ENCODE measurements around the gene RSPH6A. TPM values are rescaled to one million over a fixed set of nuclear protein-coding genes. Genes with fewer than 3 reads are reported as not detected.
"Not testable (repeated sequence)": the region's sequence is repeated elsewhere in the genome, so short reads cannot be mapped to it uniquely, and the experiment has no call there.

RSPH6A gene
- total RNA-seq, 3 donors from 2014 or later, result 0.15 to 0.33 (median 0.26) TPM

DNA sequence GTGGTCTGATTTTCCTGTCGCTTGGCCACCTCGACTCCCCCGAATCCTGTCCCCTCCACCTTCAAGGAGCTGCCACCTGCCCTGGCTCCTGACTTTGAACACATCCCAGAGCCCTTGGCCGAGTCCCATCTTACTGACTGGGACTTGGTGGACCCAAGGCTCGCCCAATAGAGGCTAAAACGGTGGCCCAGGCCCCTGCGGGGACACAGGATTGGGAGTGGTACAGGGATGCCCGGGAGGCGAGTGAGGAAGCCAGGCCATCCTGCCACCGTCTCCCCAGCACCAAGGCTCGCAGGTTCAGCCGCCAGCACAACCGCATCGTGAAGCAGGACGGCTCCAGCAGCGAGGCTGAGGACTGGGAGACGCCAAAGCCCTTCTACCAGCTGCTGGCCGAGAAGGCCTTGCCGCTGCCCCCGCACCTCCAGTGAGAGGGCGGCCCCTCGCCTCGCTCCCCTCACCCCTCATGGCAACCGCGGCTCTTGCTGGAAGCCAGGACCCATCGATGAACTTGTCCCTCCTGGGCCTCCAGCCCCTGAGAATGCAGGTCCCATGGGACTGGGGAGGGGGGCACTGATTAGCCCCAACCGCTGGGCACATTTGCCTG, 51.3 kb downstream of the RSPH6A start:
- no peaks in the 10 kb centered on the region for H3K9me3 Mint-ChIP-seq
- no peaks in the 10 kb centered on the region for H3K36me3 Mint-ChIP-seq (ENCODE audit: insufficient read depth)
- DNase-seq, result no peak
- peaks cover 17% of the 10 kb centered on the region for H3K27me3 Mint-ChIP-seq (ENCODE audit: low read depth)
- no peak overlapping the region for H3K4me3 Mint-ChIP-seq
- no peak for ATAC-seq
- H3K4me1 Mint-ChIP-seq (ENCODE audit: low read depth), result no peaks in the 10 kb centered on the region

DNA sequence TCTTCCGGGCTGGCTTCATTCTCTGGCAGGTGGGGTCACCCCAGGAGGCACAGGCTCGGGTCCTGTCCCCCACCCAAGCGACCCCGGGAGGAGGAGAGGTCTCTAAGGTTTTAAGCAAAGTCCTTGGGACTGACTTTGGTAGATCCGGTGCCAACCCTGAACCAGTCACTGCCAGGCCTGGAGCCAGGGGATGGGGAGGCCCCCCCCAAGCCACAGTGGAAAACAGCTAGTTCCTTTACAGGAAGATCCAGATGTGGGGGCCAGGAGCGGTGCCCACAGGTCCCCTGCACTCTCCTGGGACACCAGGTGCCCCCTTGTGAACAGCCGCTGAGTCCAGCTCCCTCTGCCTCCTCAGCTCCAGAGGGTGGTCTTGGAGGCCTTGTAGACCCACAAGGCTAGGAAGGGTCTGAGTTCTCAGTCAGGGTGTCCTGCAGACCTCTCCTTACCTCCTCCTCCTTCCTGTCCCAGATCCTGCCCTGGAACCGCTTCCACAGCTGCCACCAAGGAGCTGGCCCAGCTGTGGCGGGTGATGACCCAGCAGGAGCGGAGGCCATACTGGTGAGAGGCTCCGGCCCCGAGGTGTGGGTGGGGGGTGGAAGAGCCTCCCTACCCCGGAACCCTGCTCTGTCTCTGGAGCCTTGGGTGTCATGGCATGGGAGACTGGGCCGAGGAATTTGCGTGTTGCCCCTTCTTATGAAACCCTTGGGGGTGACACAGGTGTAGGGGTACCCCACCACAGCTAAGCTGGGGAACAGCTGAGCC, 52.1 kb downstream of the RSPH6A start:
- Mint-ChIP-seq H3K9me3 (no peaks in the 10 kb centered on the region), H3K4me1 (ENCODE audit: low read depth) (no peaks in the 10 kb centered on the region), H3K36me3 (ENCODE audit: insufficient read depth) (no peaks in the 10 kb centered on the region), H3K4me3 (no peak overlapping the region), H3K27me3 (ENCODE audit: low read depth) (peaks cover 17% of the 10 kb centered on the region)
- DNase-seq, result no peak
- no peak for ATAC-seq

DNA sequence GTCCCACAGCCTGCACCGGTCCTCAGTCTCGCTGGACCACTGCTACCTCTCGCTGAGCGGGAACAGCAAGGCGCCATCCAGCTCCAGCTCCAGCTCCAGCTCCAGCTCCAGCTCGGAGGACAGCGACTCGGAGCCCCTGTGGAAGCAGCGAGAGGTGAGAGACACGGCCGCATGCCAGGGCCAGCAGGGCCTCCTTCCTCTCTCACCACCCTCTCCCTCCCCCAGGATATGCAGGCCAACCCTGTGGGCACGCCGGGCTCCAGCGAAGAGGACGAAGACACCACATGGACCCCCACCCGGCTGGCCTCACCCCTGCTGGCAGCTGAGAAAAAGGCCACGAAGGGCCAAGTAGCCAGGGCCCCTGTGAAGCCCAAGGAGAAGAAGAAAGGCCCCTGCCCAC, 53.4 kb downstream of the RSPH6A start:
- Mint-ChIP-seq H3K27me3 (ENCODE audit: low read depth) (peaks cover 17% of the 10 kb centered on the region), H3K36me3 (ENCODE audit: insufficient read depth) (no peaks in the 10 kb centered on the region), H3K9me3 (no peaks in the 10 kb centered on the region), H3K4me1 (ENCODE audit: low read depth) (no peaks in the 10 kb centered on the region), H3K4me3 (no peak overlapping the region)
- DNase-seq (no peak), ATAC-seq (no peak)

DNA sequence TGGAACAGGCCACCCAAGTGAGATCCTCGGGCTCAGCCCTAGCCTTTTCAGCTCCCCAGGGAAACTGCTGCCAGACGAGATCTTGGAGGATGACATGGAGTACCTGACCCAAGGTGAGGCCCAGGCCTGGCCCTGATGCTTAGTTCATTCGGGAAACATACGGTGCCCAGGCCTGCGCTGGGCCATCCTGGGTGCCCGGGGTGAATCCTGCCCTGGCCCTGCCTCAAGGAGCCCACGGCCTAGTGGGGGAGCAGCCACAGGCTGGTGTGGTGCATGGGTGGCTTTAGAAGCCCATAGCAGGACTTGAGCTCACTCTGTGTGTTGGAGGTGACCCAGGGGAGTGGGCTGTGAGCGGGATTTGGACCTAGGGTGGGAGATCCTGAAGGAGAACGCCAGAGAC, 56.2 kb downstream of the RSPH6A start:
- H3K4me1 Mint-ChIP-seq (ENCODE audit: low read depth), result no peaks in the 10 kb centered on the region
- H3K36me3 Mint-ChIP-seq (ENCODE audit: insufficient read depth), result no peaks in the 10 kb centered on the region
- no peaks in the 10 kb centered on the region for H3K9me3 Mint-ChIP-seq
- H3K4me3 Mint-ChIP-seq, result no peak overlapping the region
- DNase-seq (no peak), ATAC-seq (no peak)
- H3K27me3 Mint-ChIP-seq (ENCODE audit: low read depth), result peaks cover 2% of the 10 kb centered on the region

DNA sequence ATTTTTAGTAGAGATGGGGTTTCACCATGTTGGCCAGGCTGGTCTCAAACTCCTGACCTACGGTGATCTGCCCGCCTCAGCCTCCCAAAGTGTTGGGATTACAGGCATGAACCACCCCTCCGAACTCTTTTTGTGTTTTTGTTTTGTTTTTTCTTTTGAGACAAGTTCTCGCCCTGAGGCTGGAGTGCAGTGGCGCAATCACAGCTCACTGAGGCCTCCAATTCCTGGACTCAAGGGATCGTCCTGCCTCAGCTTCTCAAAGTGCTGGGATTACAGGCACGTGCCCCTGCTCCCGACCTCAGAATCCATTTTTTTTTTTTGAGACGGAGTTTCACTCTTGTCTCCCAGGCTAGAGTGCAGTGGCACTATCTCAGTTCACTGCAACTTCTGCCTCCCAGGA, 57.4 kb downstream of the RSPH6A start:
- Mint-ChIP-seq H3K4me3 (no peak overlapping the region), H3K27me3 (ENCODE audit: low read depth) (peaks cover 2% of the 10 kb centered on the region)
- no peak for ATAC-seq

DNA sequence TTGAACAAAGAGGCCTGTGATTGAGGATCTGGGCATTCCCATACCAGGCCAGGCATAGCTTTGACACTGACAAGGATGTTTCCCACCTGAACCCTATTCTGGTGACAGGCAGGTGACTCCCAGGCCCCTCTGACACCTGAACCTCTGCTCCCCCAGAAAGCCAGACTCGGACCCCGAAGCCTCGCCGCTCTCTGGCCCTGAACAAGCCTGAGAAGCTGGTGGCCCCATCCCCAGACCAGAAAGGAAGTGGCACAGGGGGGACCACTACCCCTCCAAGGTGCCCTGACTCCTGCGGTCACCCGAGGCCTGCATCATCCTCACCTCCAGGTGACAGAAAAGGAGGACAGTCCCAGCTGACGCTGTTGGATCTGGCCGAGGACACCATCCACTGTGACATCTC, 60.8 kb downstream of the RSPH6A start:
- Mint-ChIP-seq H3K9me3 (no peaks in the 10 kb centered on the region), H3K4me1 (ENCODE audit: low read depth) (no peaks in the 10 kb centered on the region), H3K27me3 (ENCODE audit: low read depth) (no peaks in the 10 kb centered on the region), H3K36me3 (ENCODE audit: insufficient read depth) (no peaks in the 10 kb centered on the region), H3K4me3 (no peak overlapping the region)
- ATAC-seq, result no peak
- no peak for DNase-seq

More for the DNA sequence above, 57.4 kb downstream of the RSPH6A start:
- no peak for DNase-seq
- Mint-ChIP-seq H3K9me3 (no peaks in the 10 kb centered on the region), H3K36me3 (ENCODE audit: insufficient read depth) (no peaks in the 10 kb centered on the region), H3K4me1 (ENCODE audit: low read depth) (no peaks in the 10 kb centered on the region)

DNA sequence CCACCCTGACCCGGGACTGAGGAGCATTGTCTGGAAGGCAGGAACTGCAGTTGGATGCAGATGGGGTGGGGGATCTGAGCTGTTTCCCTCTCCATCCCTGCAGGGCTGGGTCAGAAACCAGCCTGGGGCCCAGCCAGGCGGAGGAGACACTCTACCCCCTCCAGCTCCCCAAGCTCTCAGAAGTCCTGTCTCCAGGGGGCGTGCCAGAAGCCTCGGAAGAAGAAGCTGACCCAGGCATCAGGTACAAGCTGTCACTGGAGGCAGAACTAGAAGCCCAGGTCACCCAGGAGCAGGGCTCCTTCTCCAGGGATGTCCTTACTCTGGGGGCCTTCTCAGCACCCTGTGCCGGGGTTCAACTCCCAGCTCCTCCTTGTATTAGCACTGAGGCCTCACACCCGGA, 61.6 kb downstream of the RSPH6A start:
- ATAC-seq, result no peak
- Mint-ChIP-seq H3K4me3 (no peak overlapping the region), H3K9me3 (no peaks in the 10 kb centered on the region), H3K27me3 (ENCODE audit: low read depth) (no peaks in the 10 kb centered on the region), H3K36me3 (ENCODE audit: insufficient read depth) (no peaks in the 10 kb centered on the region), H3K4me1 (ENCODE audit: low read depth) (no peaks in the 10 kb centered on the region)
- no peak for DNase-seq

DNA sequence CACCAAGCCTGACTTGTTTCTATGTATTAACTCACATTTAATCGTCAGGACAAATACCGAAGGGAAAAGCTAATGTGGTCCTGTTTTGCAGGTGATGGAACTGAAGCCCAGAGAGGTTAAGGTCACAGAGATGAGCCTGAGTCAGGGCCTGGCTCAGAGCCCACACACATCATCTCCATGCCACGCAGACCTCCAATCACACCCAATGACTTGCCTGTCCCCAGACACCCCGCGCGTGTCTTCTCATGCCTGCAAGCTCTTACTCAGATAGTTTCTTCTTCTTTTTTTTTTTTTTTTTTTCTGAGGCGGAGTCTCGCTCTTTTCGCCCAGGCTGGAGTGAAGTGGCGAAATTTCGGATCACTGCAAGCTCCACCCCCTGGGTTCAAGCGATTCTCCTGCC, 62.5 kb downstream of the RSPH6A start:
- H3K9me3 Mint-ChIP-seq, result no peaks in the 10 kb centered on the region
- no peaks in the 10 kb centered on the region for H3K27me3 Mint-ChIP-seq (ENCODE audit: low read depth)
- no peak for DNase-seq
- H3K36me3 Mint-ChIP-seq (ENCODE audit: insufficient read depth), result no peaks in the 10 kb centered on the region
- no peaks in the 10 kb centered on the region for H3K4me1 Mint-ChIP-seq (ENCODE audit: low read depth)
- H3K4me3 Mint-ChIP-seq, result no peak overlapping the region
- ATAC-seq, result no peak

DNA sequence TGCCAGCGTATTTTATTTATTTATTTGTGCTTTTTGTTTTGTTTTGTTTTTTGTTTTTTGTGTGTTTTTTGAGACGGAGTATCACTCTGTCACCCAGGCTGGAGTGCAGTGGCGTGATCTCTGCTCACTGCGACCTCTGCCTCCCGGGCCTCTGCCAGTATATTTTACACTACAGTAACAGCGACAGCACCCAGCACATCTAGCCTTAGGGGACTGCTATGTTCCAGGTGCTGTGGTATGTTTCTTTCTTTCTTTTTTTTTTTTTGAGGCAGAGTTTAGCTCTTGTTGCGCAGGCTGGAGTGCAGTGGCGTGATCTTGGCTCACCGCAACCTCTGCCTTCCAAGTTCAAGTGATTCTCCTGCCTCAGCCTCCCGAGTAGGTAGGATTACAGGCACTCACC, 63.6 kb downstream of the RSPH6A start:
- H3K9me3 Mint-ChIP-seq; H3K4me1 Mint-ChIP-seq (ENCODE audit: low read depth); H3K36me3 Mint-ChIP-seq (ENCODE audit: insufficient read depth); H3K27me3 Mint-ChIP-seq (ENCODE audit: low read depth); H3K4me3 Mint-ChIP-seq; ATAC-seq; DNase-seq: not testable (repeated sequence)

DNA sequence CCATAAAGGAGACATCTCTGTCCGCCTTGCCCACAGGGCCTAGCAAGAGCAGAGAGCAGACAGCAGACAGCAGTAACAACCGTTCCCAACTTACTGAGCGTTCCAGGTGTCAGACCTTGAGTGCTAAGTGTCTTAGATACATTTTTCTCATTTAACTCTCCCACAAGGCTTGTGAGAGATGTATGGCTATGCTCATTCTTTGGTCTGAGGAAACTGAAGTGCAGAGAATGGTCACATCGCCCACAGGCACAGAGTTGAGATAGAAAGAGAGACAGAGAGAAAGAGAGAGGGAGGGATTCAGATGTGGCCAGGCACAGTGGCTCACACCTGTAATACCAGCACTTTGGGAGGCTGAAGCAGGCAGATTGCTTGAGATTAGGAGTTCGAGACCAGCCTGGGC, 67.6 kb downstream of the RSPH6A start:
- Mint-ChIP-seq H3K4me3 (no peak overlapping the region), H3K36me3 (ENCODE audit: insufficient read depth) (no peaks in the 10 kb centered on the region), H3K4me1 (ENCODE audit: low read depth) (no peaks in the 10 kb centered on the region), H3K27me3 (ENCODE audit: low read depth) (peaks cover 10% of the 10 kb centered on the region), H3K9me3 (no peaks in the 10 kb centered on the region)
- ATAC-seq (no peak), DNase-seq (no peak)

DNA sequence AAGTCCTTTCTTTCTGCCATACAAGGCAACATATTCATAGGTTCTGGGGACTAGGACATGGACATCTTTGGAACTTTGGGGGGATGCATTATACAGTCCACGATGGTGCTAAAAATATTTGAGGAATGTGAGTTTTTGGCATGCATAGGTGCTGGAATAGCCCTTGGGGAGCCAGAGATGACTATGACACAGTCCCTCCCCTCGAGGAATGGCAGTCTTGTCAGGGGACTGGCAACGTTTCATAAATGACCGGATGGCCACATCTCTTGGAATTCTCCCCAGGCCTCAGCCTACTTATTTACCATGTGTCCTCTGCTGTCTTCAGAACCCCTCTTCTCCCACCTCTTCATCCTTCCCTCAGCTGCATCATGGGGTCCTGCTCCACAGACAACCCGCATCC, 68.2 kb downstream of the RSPH6A start:
- DNase-seq (no peak), ATAC-seq (no peak)
- Mint-ChIP-seq H3K9me3 (no peaks in the 10 kb centered on the region), H3K36me3 (ENCODE audit: insufficient read depth) (no peaks in the 10 kb centered on the region), H3K4me3 (no peak overlapping the region), H3K27me3 (ENCODE audit: low read depth) (peaks cover 13% of the 10 kb centered on the region), H3K4me1 (ENCODE audit: low read depth) (no peaks in the 10 kb centered on the region)

Other genes starting within 250 kb of the RSPH6A start
- 10 to 100 TPM; 14.1 to 15.5 (median 15.1) TPM for gene OPA3, start 230.5 kb downstream of the RSPH6A start, total RNA-seq
- under 1 TPM in 1 of 3 donors, not detected in 2; 0.05 TPM for gene GPR4, start 213.1 kb downstream of the RSPH6A start, total RNA-seq
- 100 to 1,000 TPM; 136 to 178 (median 150) TPM for gene EML2, start 175.9 kb downstream of the RSPH6A start, total RNA-seq
- gene GIPR, start 147.1 kb downstream of the RSPH6A start, total RNA-seq, result 1 to 10 TPM in 2 of 3 donors, under 1 TPM in 1; 0.66 to 1.4 (median 1.0) TPM
- 100 to 1,000 TPM; 903 to 949 (median 911) TPM for gene SNRPD2, start 123.4 kb downstream of the RSPH6A start, total RNA-seq
- 10 to 100 TPM; 10.3 to 13.2 (median 12.3) TPM for gene QPCTL, start 122.6 kb downstream of the RSPH6A start, total RNA-seq
- 10 to 100 TPM; 29.5 to 33.3 (median 29.8) TPM for gene FBXO46, start 84.4 kb downstream of the RSPH6A start, total RNA-seq
- gene MEIOSIN, start 81.9 kb downstream of the RSPH6A start, total RNA-seq, result not detected
- gene SIX5, start 46.1 kb downstream of the RSPH6A start, total RNA-seq, result 1 to 10 TPM; 1.5 to 1.7 (median 1.6) TPM
- gene DMPK, start 32.8 kb downstream of the RSPH6A start, total RNA-seq, result 10 to 100 TPM; 19.9 to 22.6 (median 21.1) TPM
- 10 to 100 TPM; 53.3 to 60.5 (median 54.2) TPM for gene DMWD, start 22.5 kb downstream of the RSPH6A start, total RNA-seq
- gene SYMPK, start 47.8 kb upstream of the RSPH6A start, total RNA-seq, result 100 to 1,000 TPM in 2 of 3 donors, 10 to 100 TPM in 1; 94.1 to 108 (median 106) TPM
- gene FOXA3, start 49.0 kb upstream of the RSPH6A start, total RNA-seq, result under 1 TPM; 0.23 to 0.46 (median 0.26) TPM
- 10 to 100 TPM; 21.8 to 24.5 (median 22.2) TPM for gene IRF2BP1, start 70.8 kb upstream of the RSPH6A start, total RNA-seq
- 1 to 10 TPM; 4.8 to 5.5 (median 5.1) TPM for gene MYPOP, start 87.3 kb upstream of the RSPH6A start, total RNA-seq
- not detected for gene NANOS2, start 99.5 kb upstream of the RSPH6A start, total RNA-seq
- not detected for gene NOVA2, start 158.6 kb upstream of the RSPH6A start, total RNA-seq
- gene CCDC61, start 180.2 kb upstream of the RSPH6A start, total RNA-seq, result 10 to 100 TPM; 16.1 to 18.0 (median 18.0) TPM
- not detected for gene PGLYRP1, start 207.7 kb upstream of the RSPH6A start, total RNA-seq
- gene IGFL4, start 225.7 kb upstream of the RSPH6A start, total RNA-seq, result not detected

All from activated T-cell treated with anti-CD3 and anti-CD28 coated beads, Interleukin-2, amount 50 U/mL, for 4 hours (primary cell).